SK-N-SH (cell line): ENCODE data around the gene SUFU. TPM values are rescaled to one million over a fixed set of nuclear protein-coding genes. Genes with fewer than 3 reads are reported as not detected.

ENCODE experiments used
- CTCF ChIA-PET: fragments of 300-600, 350-600 bp; formaldehyde crosslinking; extraction: SDS; loops from one replicate; lab custom pipeline; 2021; lab: Yijun Ruan, JAX
- POLR2A ChIA-PET: fragments of 350-600 bp; sonication (Branson Sonifier 250); formaldehyde crosslinking; extraction: SDS; loops from one replicate; lab custom pipeline; 2020; ENCODE audit warnings: antibody characterized with exemption, inconsistent platforms; lab: Yijun Ruan, JAX
- DNase-seq: peaks from one replicate; pipeline ENCODE4 v3.0.0; 2012
- H2AFZ ChIP-seq: fragments of 200-600 bp; sonication (generic); 2 replicates; pipeline ENCODE4 v1.8.1; 2016; ENCODE audit warnings: antibody characterized with exemption, mild to moderate bottlenecking, low read depth
- H3F3A ChIP-seq: fragments of 200-600 bp; sonication (generic); replicated peaks from 2 replicates; pipeline ENCODE3; 2016; ENCODE audit warnings: antibody characterized with exemption, mild to moderate bottlenecking; ENCODE audit not compliant: insufficient read depth
- H3K27ac ChIP-seq, 2 experiments: fragments of 200-500 bp in 1 of 2; fragments of 200-600 bp in 1 of 2; sonication (Bioruptor generic) in 1 of 2; sonication (generic), shearing (Covaris generic) in 1 of 2; 2 replicates each; pipeline versions ENCODE4 v1.5.1 to v1.6.1; 2014 to 2016; ENCODE audit warnings: low read depth in 2 of 2, inconsistent platforms in 1 of 2, low read length in 1 of 2, mild to moderate bottlenecking in 1 of 2, mixed read lengths in 1 of 2
- H3K27me3 ChIP-seq: fragments of 200-600 bp; sonication (generic), shearing (Covaris generic); 2 replicates; pipeline ENCODE4 v1.6.1; 2016; ENCODE audit warnings: mixed run types; ENCODE audit not compliant: insufficient read depth
- H3K36me3 ChIP-seq, 2 experiments: fragments of 200-500 bp in 1 of 2; fragments of 200-600 bp in 1 of 2; sonication (Bioruptor generic) in 1 of 2; sonication (generic) in 1 of 2; replicated peaks in 1 of 2; 2 replicates each; pipeline versions ENCODE3 to v1.5.1; 2014 to 2016; ENCODE audit warnings: low read length in 1 of 2, mild to moderate bottlenecking in 1 of 2; ENCODE audit not compliant: insufficient read depth in 2 of 2, control insufficient read depth in 1 of 2
- H3K4me1 ChIP-seq, 2 experiments: fragments of 200-500 bp in 1 of 2; fragments of 200-600 bp in 1 of 2; sonication (Bioruptor generic) in 1 of 2; sonication (generic), shearing (Covaris generic) in 1 of 2; 2 replicates each; pipeline versions ENCODE4 v1.5.1 to v1.6.1; 2014 to 2016; ENCODE audit warnings: low read depth in 1 of 2, low read length in 1 of 2, mixed run types in 1 of 2; ENCODE audit not compliant: insufficient read depth in 2 of 2, control insufficient read depth in 1 of 2
- H3K4me2 ChIP-seq: fragments of 200-600 bp; sonication (generic), shearing (Covaris generic); 2 replicates; pipeline ENCODE4 v1.6.1; 2017; ENCODE audit warnings: mixed run types
- H3K4me3 ChIP-seq, 2 experiments: fragments of 200-500 bp in 1 of 2; fragments of 200-600 bp in 1 of 2; sonication (Bioruptor generic) in 1 of 2; sonication (generic), shearing (Covaris generic) in 1 of 2; 2 replicates each; pipeline versions ENCODE4 v1.5.1 to v1.8.1; 2014 to 2016; ENCODE audit warnings: low read depth in 2 of 2, inconsistent platforms in 1 of 2, low read length in 1 of 2, mild to moderate bottlenecking in 1 of 2, mixed read lengths in 1 of 2, moderate library complexity in 1 of 2
- H3K79me2 ChIP-seq: fragments of 200-600 bp; sonication (generic); 2 replicates; pipeline ENCODE4 v1.8.1; 2017; ENCODE audit warnings: mild to moderate bottlenecking; ENCODE audit not compliant: insufficient read depth
- H3K9ac ChIP-seq: fragments of 200-600 bp; sonication (generic); 2 replicates; pipeline ENCODE4 v1.6.1; 2017; ENCODE audit warnings: mixed run types
- H3K9me2 ChIP-seq: fragments of 200-600 bp; sonication (generic); 2 replicates; pipeline ENCODE4 v1.6.1; 2017; ENCODE audit warnings: mixed run types
- H3K9me3 ChIP-seq: fragments of 200-600 bp; sonication (generic); 2 replicates; pipeline ENCODE4 v1.6.1; 2017; ENCODE audit warnings: mixed run types, mild to moderate bottlenecking, moderate library complexity
- H4K20me1 ChIP-seq: fragments of 200-600 bp; sonication (generic); 2 replicates; pipeline ENCODE4 v1.6.1; 2017; ENCODE audit warnings: mild to moderate bottlenecking, mixed run types; ENCODE audit not compliant: insufficient read depth
- EP300 ChIP-seq, 2 experiments: IDR thresholded peaks; 2 replicates each; pipeline versions ENCODE4 v1.4.0 to v1.6.1; 2012; ENCODE audit warnings: borderline replicate concordance in 1 of 2, low read depth in 1 of 2, low read length in 1 of 2
- FOSL2 ChIP-seq: IDR thresholded peaks from 2 replicates; pipeline ENCODE4 v1.4.0; 2012; ENCODE audit warnings: low read depth, mild to moderate bottlenecking, moderate library complexity, borderline replicate concordance
- FOXM1 ChIP-seq: IDR thresholded peaks from 2 replicates; pipeline ENCODE4 v1.4.0; 2012; ENCODE audit warnings: low read depth, mild to moderate bottlenecking
- GABPA ChIP-seq: IDR thresholded peaks from 2 replicates; pipeline ENCODE4 v1.4.0; 2012; ENCODE audit warnings: low read depth, mild to moderate bottlenecking
- MEF2A ChIP-seq: IDR thresholded peaks from 2 replicates; pipeline ENCODE4 v1.4.0; 2012; ENCODE audit warnings: low read depth, borderline replicate concordance
- MXI1 ChIP-seq: IDR thresholded peaks from 2 replicates; pipeline ENCODE4 v1.6.1; 2012; ENCODE audit warnings: mild to moderate bottlenecking, low read depth, low read length, improper control_type of control experiment
- NFIC ChIP-seq: IDR thresholded peaks from 2 replicates; pipeline ENCODE4 v1.4.0; 2012; ENCODE audit warnings: borderline replicate concordance
- RAD21 ChIP-seq: IDR thresholded peaks from 2 replicates; pipeline ENCODE4 v1.6.1; 2012; ENCODE audit warnings: mild to moderate bottlenecking, low read length
- RCOR1 ChIP-seq: fragments of 150-350 bp; IDR thresholded peaks from 2 replicates; pipeline ENCODE4 v1.6.1; 2017; ENCODE audit warnings: antibody characterized with exemption, low read length
- RXRA ChIP-seq: IDR thresholded peaks from 2 replicates; pipeline ENCODE4 v1.4.0; 2012; ENCODE audit warnings: low read depth, mild to moderate bottlenecking, borderline replicate concordance
- SIN3A ChIP-seq: IDR thresholded peaks from 2 replicates; pipeline ENCODE4 v1.6.1; 2012; ENCODE audit warnings: low read depth, mild to moderate bottlenecking, low read length, moderate library complexity, borderline replicate concordance
- SMC3 ChIP-seq: IDR thresholded peaks from 2 replicates; pipeline ENCODE4 v1.6.1; 2012; ENCODE audit warnings: low read depth, low read length, improper control_type of control experiment
- TAF1 ChIP-seq: IDR thresholded peaks from 2 replicates; pipeline ENCODE4 v1.6.1; 2012; ENCODE audit warnings: low read depth, mild to moderate bottlenecking, low read length, moderate library complexity, borderline replicate concordance
- TCF12 ChIP-seq: IDR thresholded peaks from 2 replicates; pipeline ENCODE4 v1.4.0; 2012
- WGBS: methylation state at CpG from one replicate; pipeline ENCODE4 v1.1.6; 2017; ENCODE audit warnings: low lambda C conversion rate; 5-methylcytosine and 5-hydroxymethylcytosine counted together
- polyA plus RNA-seq, 3 experiments: library from polyadenylated mRNA; depleted of rRNA; stranded (reverse); fragments of >200 nt; gene quantifications; 2 replicates each; pipeline ENCODE4 v1.2.3, GENCODE V29; 2012
- TF ChIP-seq, protein P1 (sequence below): fragments of 150-350 bp; IDR thresholded peaks from 2 replicates; pipeline ENCODE4 v1.6.1; 2016; ENCODE audit warnings: mild to moderate bottlenecking, low read depth, low read length
- TF ChIP-seq, protein P2 (sequence below): fragments of 150-350 bp; IDR thresholded peaks from 2 replicates; pipeline ENCODE4 v1.6.1; 2017; ENCODE audit warnings: antibody characterized with exemption, low read length, low read depth, borderline replicate concordance
- TF ChIP-seq, protein P3 (sequence below): IDR thresholded peaks from 2 replicates; pipeline ENCODE4 v1.6.1; 2012; ENCODE audit warnings: mild to moderate bottlenecking, low read depth, low read length, moderate library complexity

The SUFU gene
- polyA plus RNA-seq, 1 of the 3 experiments (the other 2 are of a cell fraction) = 5.7 TPM

DNA sequence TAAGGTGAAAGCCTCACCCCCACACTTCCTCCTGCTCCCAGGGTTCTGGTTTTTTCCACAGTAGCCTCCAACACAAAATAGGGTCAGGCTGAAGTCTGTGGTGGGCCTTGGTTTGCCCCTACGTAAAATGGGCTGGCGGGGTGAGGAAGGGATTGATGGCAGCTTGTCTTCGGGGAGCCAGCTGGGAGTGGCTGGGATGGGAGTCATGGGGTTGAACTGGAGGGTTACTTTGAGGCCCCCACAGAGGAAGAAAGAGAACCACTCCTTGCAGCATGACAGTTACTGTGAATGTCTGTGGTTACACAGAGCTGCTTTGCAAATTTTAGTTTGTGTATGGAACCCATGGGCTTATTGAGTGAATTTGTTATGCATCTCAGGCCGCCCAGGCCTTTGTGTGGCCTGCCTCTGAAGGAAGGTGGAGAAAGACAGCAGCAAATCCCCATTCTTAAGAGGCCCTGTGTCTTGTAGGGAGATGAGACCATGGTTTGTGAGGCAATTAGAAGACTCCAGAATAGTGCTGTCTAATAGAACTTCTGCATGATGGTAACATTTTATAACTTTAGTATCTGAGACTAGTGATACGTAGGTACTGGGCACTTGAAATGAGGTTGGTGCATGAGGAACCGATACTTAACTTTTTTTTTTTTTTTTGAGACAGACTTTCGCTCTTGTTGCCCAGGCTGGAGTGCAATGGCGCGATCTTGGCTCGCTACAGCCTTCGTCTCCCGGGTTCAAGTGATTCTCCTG lies 148.6 kb downstream of the SUFU start:
- DNase-seq = no peak
- ChIA-PET POLR2A (no interaction called here), CTCF (interaction anchor here (1.3 to 3.6 kb wide), 2 partner anchors 17 to 258 kb away, joined by 3 to 33 read pairs; no protein-coding TSS in a partner anchor)
- no peaks in the 10 kb centered on the region for H3K9me3 ChIP-seq
- H3K36me3 ChIP-seq = peaks cover 14 to 41% of the 10 kb centered on the region in 2 experiments
- peaks cover 4% of the 10 kb centered on the region for H3F3A ChIP-seq
- H3K27ac ChIP-seq = no peak overlapping the region
- H3K4me2 ChIP-seq = no peak overlapping the region
- no peak overlapping the region for H3K4me3 ChIP-seq
- H3K9ac ChIP-seq = no peak overlapping the region
- WGBS = 92% methylated on average over 12 of the region's 12 CpGs
- peaks cover 80% of the 10 kb centered on the region for H4K20me1 ChIP-seq
- H3K27me3 ChIP-seq = no peaks in the 10 kb centered on the region
- H2AFZ ChIP-seq = no peak overlapping the region
- no peaks in the 10 kb centered on the region for H3K9me2 ChIP-seq
- H3K4me1 ChIP-seq = peaks cover 22 to 42% of the 10 kb centered on the region in 2 experiments; a peak in 3 of 4 replicates
- TF ChIP-seq, protein P1, sequence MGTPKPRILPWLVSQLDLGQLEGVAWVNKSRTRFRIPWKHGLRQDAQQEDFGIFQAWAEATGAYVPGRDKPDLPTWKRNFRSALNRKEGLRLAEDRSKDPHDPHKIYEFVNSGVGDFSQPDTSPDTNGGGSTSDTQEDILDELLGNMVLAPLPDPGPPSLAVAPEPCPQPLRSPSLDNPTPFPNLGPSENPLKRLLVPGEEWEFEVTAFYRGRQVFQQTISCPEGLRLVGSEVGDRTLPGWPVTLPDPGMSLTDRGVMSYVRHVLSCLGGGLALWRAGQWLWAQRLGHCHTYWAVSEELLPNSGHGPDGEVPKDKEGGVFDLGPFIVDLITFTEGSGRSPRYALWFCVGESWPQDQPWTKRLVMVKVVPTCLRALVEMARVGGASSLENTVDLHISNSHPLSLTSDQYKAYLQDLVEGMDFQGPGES = no peak
- TF ChIP-seq EP300 (IDR thresholded peaks at IDR 0.05; ENCODE audit: borderline replicate concordance in 1 of 2, low read depth in 1 of 2, low read length in 1 of 2) (no peak), TCF12 (no peak), SIN3A (no peak), SMC3 (no peak), TAF1 (no peak), NFIC (no peak), RAD21 (no peak), MXI1 (no peak)
- TF ChIP-seq, protein P2, sequence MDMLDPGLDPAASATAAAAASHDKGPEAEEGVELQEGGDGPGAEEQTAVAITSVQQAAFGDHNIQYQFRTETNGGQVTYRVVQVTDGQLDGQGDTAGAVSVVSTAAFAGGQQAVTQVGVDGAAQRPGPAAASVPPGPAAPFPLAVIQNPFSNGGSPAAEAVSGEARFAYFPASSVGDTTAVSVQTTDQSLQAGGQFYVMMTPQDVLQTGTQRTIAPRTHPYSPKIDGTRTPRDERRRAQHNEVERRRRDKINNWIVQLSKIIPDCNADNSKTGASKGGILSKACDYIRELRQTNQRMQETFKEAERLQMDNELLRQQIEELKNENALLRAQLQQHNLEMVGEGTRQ = no peak
- TF ChIP-seq, all 33 proteins: peak for 0
- peaks cover 85% of the 10 kb centered on the region for H3K79me2 ChIP-seq

GRCh38 chr10:102653060-102653459 lies 149.3 kb downstream of the SUFU start:
- 91% methylated on average over 1 of the region's 1 CpG for WGBS
- Histone ChIP-seq H3K36me3 (peaks cover 19 to 47% of the 10 kb centered on the region in 2 experiments), H3K27ac (no peak overlapping the region), H3K4me1 (peaks cover 14 to 35% of the 10 kb centered on the region in 2 experiments; a peak in 3 of 4 replicates), H3K4me3 (no peak overlapping the region), H3F3A (peaks cover 7% of the 10 kb centered on the region), H3K9me3 (no peaks in the 10 kb centered on the region), H4K20me1 (peaks cover 73% of the 10 kb centered on the region), H3K79me2 (peaks cover 78% of the 10 kb centered on the region), H3K9me2 (no peaks in the 10 kb centered on the region), H3K27me3 (no peaks in the 10 kb centered on the region), H3K9ac (no peak overlapping the region), H2AFZ (no peak overlapping the region), H3K4me2 (no peak overlapping the region)
- DNase-seq = no peak
- CTCF ChIA-PET = interaction anchor here (1.6 kb wide), 1 partner anchor 17 kb away, joined by 5 read pairs; no protein-coding TSS in a partner anchor
- POLR2A ChIA-PET = no interaction called here
- TF ChIP-seq RCOR1 (no peak), FOSL2 (no peak), MEF2A (no peak), RXRA (no peak), GABPA (no peak), SMC3 (no peak), FOXM1 (no peak)
- TF ChIP-seq, protein P3, sequence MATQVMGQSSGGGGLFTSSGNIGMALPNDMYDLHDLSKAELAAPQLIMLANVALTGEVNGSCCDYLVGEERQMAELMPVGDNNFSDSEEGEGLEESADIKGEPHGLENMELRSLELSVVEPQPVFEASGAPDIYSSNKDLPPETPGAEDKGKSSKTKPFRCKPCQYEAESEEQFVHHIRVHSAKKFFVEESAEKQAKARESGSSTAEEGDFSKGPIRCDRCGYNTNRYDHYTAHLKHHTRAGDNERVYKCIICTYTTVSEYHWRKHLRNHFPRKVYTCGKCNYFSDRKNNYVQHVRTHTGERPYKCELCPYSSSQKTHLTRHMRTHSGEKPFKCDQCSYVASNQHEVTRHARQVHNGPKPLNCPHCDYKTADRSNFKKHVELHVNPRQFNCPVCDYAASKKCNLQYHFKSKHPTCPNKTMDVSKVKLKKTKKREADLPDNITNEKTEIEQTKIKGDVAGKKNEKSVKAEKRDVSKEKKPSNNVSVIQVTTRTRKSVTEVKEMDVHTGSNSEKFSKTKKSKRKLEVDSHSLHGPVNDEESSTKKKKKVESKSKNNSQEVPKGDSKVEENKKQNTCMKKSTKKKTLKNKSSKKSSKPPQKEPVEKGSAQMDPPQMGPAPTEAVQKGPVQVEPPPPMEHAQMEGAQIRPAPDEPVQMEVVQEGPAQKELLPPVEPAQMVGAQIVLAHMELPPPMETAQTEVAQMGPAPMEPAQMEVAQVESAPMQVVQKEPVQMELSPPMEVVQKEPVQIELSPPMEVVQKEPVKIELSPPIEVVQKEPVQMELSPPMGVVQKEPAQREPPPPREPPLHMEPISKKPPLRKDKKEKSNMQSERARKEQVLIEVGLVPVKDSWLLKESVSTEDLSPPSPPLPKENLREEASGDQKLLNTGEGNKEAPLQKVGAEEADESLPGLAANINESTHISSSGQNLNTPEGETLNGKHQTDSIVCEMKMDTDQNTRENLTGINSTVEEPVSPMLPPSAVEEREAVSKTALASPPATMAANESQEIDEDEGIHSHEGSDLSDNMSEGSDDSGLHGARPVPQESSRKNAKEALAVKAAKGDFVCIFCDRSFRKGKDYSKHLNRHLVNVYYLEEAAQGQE = no peak
- TF ChIP-seq, protein P2 = no peak
- TF ChIP-seq, protein P1 = no peak
